Endothelial cell of umbilical vein (primary cell): ENCODE data around the gene PROZ. TPM values are rescaled to one million over a fixed set of nuclear protein-coding genes. Genes with fewer than 3 reads are reported as not detected.

Experiments used
- BruUV-seq: library from RNA; stranded (reverse); fragments of 400-500 nt; replicated peaks from 2 replicates; lab custom pipeline; 2021; lab: Mats Ljungman, UMichigan
- CTCF ChIA-PET: fragments of 300-600, 350-600 bp; sonication (Branson Sonifier 250); formaldehyde crosslinking; loops from one replicate; lab custom pipeline; 2021; ENCODE audit warnings: antibody characterized with exemption, inconsistent platforms; lab: Charles Lee
- POLR2A ChIA-PET: fragments of 300-600, 350-600 bp; sonication (Branson Sonifier 250); formaldehyde crosslinking; loops from one replicate; lab custom pipeline; 2021; ENCODE audit warnings: antibody characterized with exemption, inconsistent platforms; lab: Charles Lee
- DNase-seq: peaks from one replicate; pipeline ENCODE4 v3.0.0-alpha.2; 2011; ENCODE audit warnings: low read depth, low spot score
- FAIRE-seq: peaks from 2 replicates; lab custom pipeline; 2011; peaks lifted over from hg19 to GRCh38; lab: Jason Lieb, UNC
- H2AFZ ChIP-seq: 2 replicates; pipeline ENCODE4 v1.6.0; 2012; ENCODE audit warnings: low read depth, low read length, control low read depth, inconsistent platforms
- H3K27ac ChIP-seq: 2 replicates; pipeline ENCODE4 v1.5.1; 2011; ENCODE audit warnings: low read depth, mild to moderate bottlenecking, control low read depth, low read length, moderate library complexity; ENCODE audit not compliant: insufficient read depth
- H3K27me3 ChIP-seq, 2 experiments: 2 replicates each; pipeline versions ENCODE4 v1.6.0 to v1.6.1; 2011; ENCODE audit warnings: low read length in 2 of 2, mixed read lengths in 1 of 2; ENCODE audit not compliant: control insufficient read depth in 2 of 2, insufficient read depth in 2 of 2
- H3K36me3 ChIP-seq, 2 experiments: 2 replicates in 1 of 2; 3 replicates in 1 of 2; pipeline ENCODE4 v1.5.1; 2011; ENCODE audit warnings: low read length in 2 of 2, mild to moderate bottlenecking in 1 of 2, moderate library complexity in 1 of 2; ENCODE audit not compliant: control insufficient read depth in 2 of 2, insufficient read depth in 2 of 2; ENCODE audit errors: extremely low read depth in 1 of 2
- H3K4me1 ChIP-seq: 3 replicates; pipeline ENCODE4 v1.5.1; 2011; ENCODE audit warnings: mild to moderate bottlenecking, low read length; ENCODE audit not compliant: control insufficient read depth, insufficient read depth; ENCODE audit errors: extremely low read depth
- H3K4me2 ChIP-seq: 2 replicates; pipeline ENCODE4 v1.6.1; 2011; ENCODE audit warnings: low read length, control low read depth, mixed read lengths; ENCODE audit not compliant: insufficient read depth
- H3K4me3 ChIP-seq, 3 experiments: fragments of 200-600 bp in 1 of 3; sonication (generic), shearing (Covaris generic) in 1 of 3; replicated peaks in 1 of 3; 2 replicates each; pipeline ENCODE4 v1.5.1; 2011 to 2016; ENCODE audit warnings: control low read depth in 3 of 3, low read length in 3 of 3, mild to moderate bottlenecking in 2 of 3, inconsistent platforms in 1 of 3, low read depth in 1 of 3, moderate library complexity in 1 of 3; ENCODE audit not compliant: insufficient read depth in 1 of 3
- H3K79me2 ChIP-seq: 2 replicates; pipeline ENCODE4 v1.6.0; 2012; ENCODE audit warnings: low read length, inconsistent platforms; ENCODE audit not compliant: control insufficient read depth, insufficient read depth
- H3K9ac ChIP-seq: replicated peaks from 2 replicates; pipeline ENCODE3; 2011; ENCODE audit warnings: low read length, control low read depth; ENCODE audit not compliant: insufficient read depth; ENCODE audit errors: extremely low read depth
- H3K9me1 ChIP-seq: replicated peaks from 3 replicates; pipeline ENCODE4 v1.6.0; 2011; ENCODE audit warnings: mild to moderate bottlenecking, low read length; ENCODE audit not compliant: control insufficient read depth, insufficient read depth; ENCODE audit errors: extremely low read depth
- H3K9me3 ChIP-seq: replicated peaks from 2 replicates; pipeline ENCODE4 v1.5.1; 2012; ENCODE audit warnings: low read length, inconsistent platforms; ENCODE audit not compliant: control insufficient read depth, insufficient read depth
- H4K20me1 ChIP-seq: replicated peaks from 2 replicates; pipeline ENCODE3; 2011; ENCODE audit warnings: mild to moderate bottlenecking, low read length; ENCODE audit not compliant: control insufficient read depth, insufficient read depth; ENCODE audit errors: extremely low read depth
- CTCF ChIP-seq, 2 donors: IDR thresholded peaks; 1 replicate in 1 of 2; 2 replicates in 1 of 2; pipeline ENCODE4 v1.5.1; 2011; ENCODE audit warnings: low read length in 2 of 2, mild to moderate bottlenecking in 2 of 2, moderate library complexity in 2 of 2, control low read depth in 1 of 2, inconsistent platforms in 1 of 2, low read depth in 1 of 2; ENCODE audit not compliant: insufficient read depth in 1 of 2; ENCODE audit errors: extremely low read depth in 1 of 2
- EZH2 ChIP-seq: IDR thresholded peaks from 2 replicates; pipeline ENCODE4 v1.6.1; 2012; ENCODE audit warnings: borderline replicate concordance, low read depth, mild to moderate bottlenecking, moderate library complexity, low read length, inconsistent platforms; ENCODE audit not compliant: severe bottlenecking
- FOS ChIP-seq: IDR thresholded peaks from 2 replicates; pipeline ENCODE4 v1.6.1; 2011; ENCODE audit warnings: mild to moderate bottlenecking, low read length, moderate library complexity, borderline replicate concordance; ENCODE audit not compliant: insufficient read depth
- GATA2 ChIP-seq: IDR thresholded peaks from 2 replicates; pipeline ENCODE4 v1.7.0; 2011; ENCODE audit warnings: low read depth, mild to moderate bottlenecking, moderate library complexity, mixed read lengths, low read length; ENCODE audit not compliant: insufficient read length, insufficient read depth
- JUN ChIP-seq: IDR thresholded peaks from 2 replicates; pipeline ENCODE4 v1.6.1; 2011; ENCODE audit warnings: borderline replicate concordance, low read depth; ENCODE audit not compliant: insufficient read length, insufficient read depth
- MAX ChIP-seq: IDR thresholded peaks from 2 replicates; pipeline ENCODE4 v1.6.1; 2011; ENCODE audit not compliant: insufficient read depth, insufficient read length
- MYC ChIP-seq: IDR thresholded peaks from one replicate; pipeline ENCODE4 v1.6.1; 2011; ENCODE audit warnings: mild to moderate bottlenecking, low read depth, low read length
- POLR2A ChIP-seq: IDR thresholded peaks from 2 replicates; pipeline ENCODE4 v1.6.1; 2012; ENCODE audit warnings: low read depth, mild to moderate bottlenecking, control low read depth, low read length
- POLR2AphosphoS5 ChIP-seq: IDR thresholded peaks from 2 replicates; pipeline ENCODE4 v1.6.1; 2012; ENCODE audit warnings: low read depth, mild to moderate bottlenecking, control low read depth, low read length, moderate library complexity; ENCODE audit not compliant: insufficient read depth
- dilution Hi-C: fragments of 300-500 bp; cut with MboI; formaldehyde crosslinking; loops from one replicate; pipeline ENCODE4 v1.15.0; 2019; ENCODE audit warnings: low sequenced_read_pairs; ENCODE audit not compliant: extremely low pct_ligation_motif_present
- intact Hi-C: fragments of 100-400 bp; cut with micrococcal nuclease; formaldehyde crosslinking; loops from one replicate; pipeline ENCODE4 v1.10.0; 2022
- polyA plus RNA-seq, 4 experiments: library from polyadenylated mRNA; depleted of rRNA in 3 of 4; stranded (reverse) in 3 of 4; unstranded in 1 of 4; fragments of >200 nt; gene quantifications; 2 replicates each; pipeline versions ENCODE4 v1.2.1 to v1.2.3, GENCODE V29; 2011 to 2012; ENCODE audit warnings: missing spikeins in 1 of 4
- total RNA-seq: library from RNA; stranded (reverse); gene quantifications from 2 replicates; pipeline ENCODE4 v1.2.3, GENCODE V29; 2021

PROZ gene
- total and polyA plus RNA-seq, 2 donors (not counting 3 experiments of a cell fraction or from before 2014, with no cell fraction given) = not detected

GRCh38 chr13:113210833-113211232, 52.4 kb downstream of the PROZ start:
- H2AFZ ChIP-seq = no peak overlapping the region
- CTCF ChIA-PET = interaction anchor here (1.4 kb wide), 1 partner anchor 176 kb away, joined by 3 read pairs; no protein-coding TSS in a partner anchor
- POLR2A ChIA-PET = no interaction called here
- TSS peak; percentile 19 for BruUV-seq
- H3K4me3 ChIP-seq = peak overlapping the region in 1 of 3 experiments; percentile 92
- peaks cover 0 to 2% of the 10 kb centered on the region in 2 experiments for H3K36me3 ChIP-seq
- intact Hi-C loops = no loop called here
- H3K27ac ChIP-seq = no peak overlapping the region
- peaks cover 87% of the 10 kb centered on the region for H3K79me2 ChIP-seq
- no peaks in the 10 kb centered on the region for H3K9me1 ChIP-seq
- TF ChIP-seq CTCF (IDR thresholded peaks at IDR 0.05; ENCODE audit: extremely low read depth in 1 of 2, insufficient read depth in 1 of 2, low read depth in 1 of 2, low read length in 2 of 2) (no peak), EZH2 (no peak), MAX (no peak), POLR2A (no peak), GATA2 (no peak), POLR2AphosphoS5 (no peak), MYC (no peak), FOS (no peak), JUN (no peak)
- dilution Hi-C loops = no loop called here
- DNase-seq = no peak
- no peak overlapping the region for H3K9ac ChIP-seq
- H3K27me3 ChIP-seq = no peaks in the 10 kb centered on the region
- FAIRE-seq = peak; percentile 8
- H3K9me3 ChIP-seq = no peaks in the 10 kb centered on the region
- H3K4me1 ChIP-seq = peaks cover 19% of the 10 kb centered on the region
- H3K4me2 ChIP-seq = peak overlapping the region; percentile 91
- peaks cover 2% of the 10 kb centered on the region for H4K20me1 ChIP-seq
